H1 (cell line): ENCODE results near the gene DSC3. TPM values are rescaled to one million over a fixed set of nuclear protein-coding genes. Genes with fewer than 3 reads are reported as not detected.

Source experiments
- CTCF ChIA-PET: fragments of 300-600 bp; sonication (Branson Sonifier 250); formaldehyde crosslinking; loops from one replicate; lab custom pipeline; 2021; ENCODE audit not compliant: partially characterized antibody; lab: Charles Lee
- POLR2A ChIA-PET: fragments of 300-600 bp; sonication (Branson Sonifier 250); formaldehyde crosslinking; loops from one replicate; lab custom pipeline; 2021; ENCODE audit warnings: inconsistent platforms; ENCODE audit not compliant: partially characterized antibody; lab: Charles Lee
- DNase-seq, 2 experiments: peaks; one replicate each; pipeline versions ENCODE4 v3.0.0 to v3.0.0-alpha.2; 2010 to 2022; ENCODE audit warnings: low spot score in 2 of 2, low read depth in 1 of 2, mixed read lengths in 1 of 2
- FAIRE-seq: peaks from 2 replicates; lab custom pipeline; 2011; peaks lifted over from hg19 to GRCh38; lab: Jason Lieb, UNC
- H2AFZ ChIP-seq: 2 replicates; pipeline ENCODE4 v1.8.1; 2012; ENCODE audit warnings: low read length, inconsistent platforms
- H2AK5ac ChIP-seq: 2 replicates; pipeline ENCODE4 v1.6.1; 2013; ENCODE audit warnings: low read depth, low read length
- H2BK120ac ChIP-seq: replicated peaks from 2 replicates; pipeline ENCODE3; 2013; ENCODE audit warnings: low read depth, low read length, inconsistent platforms
- H2BK12ac ChIP-seq: 2 replicates; pipeline ENCODE4 v1.6.1; 2013; ENCODE audit warnings: low read depth, low read length
- H2BK15ac ChIP-seq: 2 replicates; pipeline ENCODE4 v1.6.1; 2013; ENCODE audit warnings: low read length
- H2BK20ac ChIP-seq: 2 replicates; pipeline ENCODE4 v1.6.1; 2013; ENCODE audit warnings: low read length
- H2BK5ac ChIP-seq: 2 replicates; pipeline ENCODE4 v1.6.1; 2013; ENCODE audit warnings: low read depth, low read length
- H3K14ac ChIP-seq: 2 replicates; pipeline ENCODE4 v1.6.1; 2013; ENCODE audit warnings: inconsistent platforms; ENCODE audit not compliant: insufficient read length
- H3K18ac ChIP-seq: 2 replicates; pipeline ENCODE4 v1.6.1; 2013; ENCODE audit warnings: low read length; ENCODE audit errors: extremely low read depth
- H3K23ac ChIP-seq: 2 replicates; pipeline ENCODE4 v1.6.1; 2013; ENCODE audit warnings: inconsistent platforms; ENCODE audit not compliant: insufficient read length
- H3K23me2 ChIP-seq: 2 replicates; pipeline ENCODE4 v1.6.1; 2013; ENCODE audit warnings: low read depth, low read length
- H3K27ac ChIP-seq: 2 replicates; pipeline ENCODE4 v1.6.1; 2011; ENCODE audit warnings: low read depth, low read length, inconsistent platforms
- H3K27me3 ChIP-seq, 4 experiments: replicated peaks in 1 of 4; 1 replicate in 1 of 4; 2 replicates in 3 of 4; pipeline versions ENCODE4 v1.6.1 to v1.8.1; 2011 to 2013; ENCODE audit warnings: low read length in 3 of 4, mild to moderate bottlenecking in 3 of 4, inconsistent platforms in 2 of 4, mixed read lengths in 2 of 4, moderate library complexity in 1 of 4; ENCODE audit not compliant: control insufficient read depth in 3 of 4, insufficient read depth in 3 of 4; ENCODE audit errors: extremely low read depth in 1 of 4
- H3K36me3 ChIP-seq, 4 experiments: 2 replicates each; pipeline versions ENCODE4 v1.6.1 to v1.8.1; 2011 to 2013; ENCODE audit warnings: mild to moderate bottlenecking in 4 of 4, low read length in 3 of 4, moderate library complexity in 2 of 4, control low read depth in 1 of 4, inconsistent platforms in 1 of 4; ENCODE audit not compliant: insufficient read depth in 4 of 4, control insufficient read depth in 2 of 4
- H3K4ac ChIP-seq: replicated peaks from 2 replicates; pipeline ENCODE3; 2013; ENCODE audit warnings: low read length, low read depth, mixed read lengths, inconsistent platforms; ENCODE audit not compliant: insufficient read length
- H3K4me1 ChIP-seq, 4 experiments: replicated peaks in 1 of 4; 1 replicate in 1 of 4; 2 replicates in 3 of 4; pipeline versions ENCODE4 v1.6.1 to v1.8.1; 2011 to 2013; ENCODE audit warnings: low read length in 3 of 4, inconsistent platforms in 2 of 4, mixed read lengths in 1 of 4; ENCODE audit not compliant: insufficient read depth in 4 of 4, control insufficient read depth in 3 of 4
- H3K4me2 ChIP-seq, 2 experiments: 2 replicates each; pipeline versions ENCODE4 v1.6.1 to v1.8.1; 2011 to 2013; ENCODE audit warnings: low read depth in 2 of 2, low read length in 2 of 2, control low read depth in 1 of 2, inconsistent platforms in 1 of 2, mild to moderate bottlenecking in 1 of 2; ENCODE audit not compliant: insufficient read depth in 1 of 2
- H3K4me3 ChIP-seq, 4 experiments: fragments of 200-600, 300-600 bp in 1 of 4; sonication (generic), shearing (Covaris generic), sonication (Bioruptor Twin) in 1 of 4; 2 replicates each; pipeline versions ENCODE4 v1.5.1 to v1.8.1; 2011 to 2016; ENCODE audit warnings: low read length in 4 of 4, low read depth in 3 of 4, control low read depth in 2 of 4, inconsistent platforms in 2 of 4, mild to moderate bottlenecking in 2 of 4, mixed read lengths in 1 of 4, moderate library complexity in 1 of 4; ENCODE audit not compliant: insufficient read depth in 2 of 4; ENCODE audit errors: extremely low read depth in 1 of 4
- H3K56ac ChIP-seq: replicated peaks from 2 replicates; pipeline ENCODE3; 2013; ENCODE audit warnings: low read depth, mild to moderate bottlenecking, mixed read lengths, low read length, inconsistent platforms; ENCODE audit not compliant: insufficient read length
- H3K79me1 ChIP-seq: 2 replicates; pipeline ENCODE4 v1.6.1; 2013; ENCODE audit warnings: low read depth, low read length, control low read depth
- H3K79me2 ChIP-seq, 2 experiments: 2 replicates each; pipeline versions ENCODE4 v1.6.1 to v1.8.1; 2012 to 2013; ENCODE audit warnings: low read length in 2 of 2, mild to moderate bottlenecking in 2 of 2, inconsistent platforms in 1 of 2; ENCODE audit not compliant: insufficient read depth in 2 of 2, control insufficient read depth in 1 of 2
- H3K9ac ChIP-seq, 4 experiments: replicated peaks in 1 of 4; 1 replicate in 1 of 4; 2 replicates in 3 of 4; pipeline versions ENCODE4 v1.6.1 to v1.8.1; 2011 to 2013; ENCODE audit warnings: low read depth in 3 of 4, low read length in 3 of 4, control low read depth in 2 of 4, mild to moderate bottlenecking in 2 of 4, moderate library complexity in 2 of 4, inconsistent platforms in 1 of 4; ENCODE audit errors: extremely low read depth in 1 of 4
- H3K9me3 ChIP-seq, 2 experiments: 2 replicates each; pipeline versions ENCODE4 v1.6.1 to v1.8.1; 2012 to 2013; ENCODE audit warnings: mild to moderate bottlenecking in 2 of 2, moderate library complexity in 2 of 2, control low read depth in 1 of 2, inconsistent platforms in 1 of 2, low read depth in 1 of 2, low read length in 1 of 2, mixed read lengths in 1 of 2; ENCODE audit not compliant: insufficient read depth in 2 of 2
- H4K20me1 ChIP-seq, 2 experiments: replicated peaks in 1 of 2; 2 replicates each; pipeline versions ENCODE3 to v1.8.1; 2011 to 2013; ENCODE audit warnings: inconsistent platforms in 2 of 2, low read length in 2 of 2, mild to moderate bottlenecking in 1 of 2; ENCODE audit not compliant: insufficient read depth in 2 of 2, control insufficient read depth in 1 of 2
- H4K5ac ChIP-seq: 2 replicates; pipeline ENCODE4 v1.6.1; 2013; ENCODE audit warnings: low read length, low read depth, mixed read lengths, inconsistent platforms; ENCODE audit not compliant: insufficient read length
- H4K8ac ChIP-seq: 2 replicates; pipeline ENCODE4 v1.8.0; 2013; ENCODE audit warnings: mild to moderate bottlenecking, moderate library complexity, low read length, inconsistent platforms; ENCODE audit not compliant: insufficient read depth; ENCODE audit errors: extremely low read depth
- H4K91ac ChIP-seq: replicated peaks from 2 replicates; pipeline ENCODE3; 2013; ENCODE audit warnings: low read length, mixed read lengths, inconsistent platforms; ENCODE audit not compliant: insufficient read length
- KDM1A ChIP-seq: fragments of 200-600, 300-600 bp; sonication (generic); IDR thresholded peaks from 2 replicates; pipeline ENCODE4 v1.7.1; 2016; ENCODE audit warnings: mild to moderate bottlenecking, low read length, borderline replicate concordance
- RAD21 ChIP-seq, 2 experiments: IDR thresholded peaks in 1 of 2; conservative IDR thresholded peaks in 1 of 2; 2 replicates each; pipeline ENCODE4 v1.6.1; 2011; ENCODE audit warnings: low read depth in 2 of 2, low read length in 2 of 2, improper control_type of control experiment in 1 of 2, inconsistent platforms in 1 of 2, mild to moderate bottlenecking in 1 of 2, moderate library complexity in 1 of 2
- WGBS, 2 experiments: shearing (Covaris generic) in 1 of 2; methylation state at CpG; one replicate each; pipeline versions ENCODE4 v1.1.6 to v1.1.7; 2013 to 2015; ENCODE audit warnings: low lambda C conversion rate in 2 of 2, mixed read lengths in 2 of 2, inconsistent platforms in 1 of 2, low coverage in 1 of 2, missing lambda C conversion rate in 1 of 2; ENCODE audit not compliant: insufficient replicate concordance in 2 of 2, insufficient coverage in 1 of 2, insufficient read length in 1 of 2; ENCODE audit errors: extremely low coverage in 1 of 2, missing lambda C conversion rate in 1 of 2; 5-methylcytosine and 5-hydroxymethylcytosine counted together
- polyA plus RNA-seq, 7 experiments: library from polyadenylated mRNA; depleted of rRNA in 3 of 7; stranded (reverse) in 5 of 7; unstranded in 2 of 7; fragments of >200 nt in 5 of 7; fragments of 200-250 nt in 2 of 7; gene quantifications; 1 replicate in 5 of 7; 2 replicates in 1 of 7; 4 replicates in 1 of 7; pipeline versions ENCODE4 v1.2.1 to v1.2.3, GENCODE V29; 2011 to 2013; ENCODE audit warnings: missing spikeins in 2 of 7, mixed read lengths in 2 of 7
- total RNA-seq: library from RNA; stranded (reverse); fragmentation: NEBNext Ultra II Directional; extraction: Animal tissue kit (Norgen Biotek cat#: 25700); gene quantifications from 2 replicates; pipeline ENCODE4 v1.2.1, GENCODE V29; 2021

The DSC3 gene
- total and polyA plus RNA-seq, 2 of the 8 experiments (the other 6 are each of a cell fraction or from before 2014, with no cell fraction given): 0.70 to 3.7 TPM

DNA sequence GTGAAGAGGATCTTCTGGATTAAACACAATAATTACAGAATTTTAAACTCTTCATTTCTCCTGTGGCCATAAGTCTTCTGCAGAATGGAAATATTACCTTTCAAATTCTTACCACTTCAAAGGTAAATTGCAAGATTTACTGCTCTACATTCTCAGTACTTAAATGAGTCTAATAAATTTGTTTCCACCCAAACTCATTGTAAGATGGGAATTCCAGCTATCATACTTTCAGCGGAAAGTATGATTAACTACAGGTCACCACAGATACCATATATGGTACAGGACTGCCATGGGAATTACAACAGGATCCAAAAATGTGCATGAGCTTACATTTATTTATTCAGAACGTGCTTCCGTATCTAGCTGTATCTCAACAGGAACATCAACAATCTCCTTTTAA lies 3.1 kb downstream of the DSC3 start:
- DNase-seq (no peak), FAIRE-seq (no peak)
- ChIA-PET CTCF (no interaction called here), POLR2A (no interaction called here)
- Histone ChIP-seq H4K20me1 (no peaks in the 10 kb centered on the region), H4K8ac (no peak overlapping the region), H2AK5ac (no peak overlapping the region), H3K4me2 (no peak overlapping the region), H3K27me3 (peaks cover 25 to 55% (median 44%) of the 10 kb centered on the region in 4 experiments), H2BK120ac (no peak overlapping the region), H3K18ac (no peak overlapping the region), H3K14ac (no peak overlapping the region), H2BK20ac (no peak overlapping the region), H2BK12ac (no peak overlapping the region), H4K5ac (no peak overlapping the region), H2AFZ (no peak overlapping the region), H3K4ac (no peak overlapping the region), H3K23ac (no peak overlapping the region), H2BK15ac (no peak overlapping the region), H3K23me2 (peaks cover 21% of the 10 kb centered on the region), H3K9me3 (no peaks in the 10 kb centered on the region), H3K27ac (no peak overlapping the region), H3K56ac (no peak overlapping the region), H3K36me3 (no peaks in the 10 kb centered on the region), H3K4me1 (peaks cover 3 to 13% (median 7%) of the 10 kb centered on the region in 4 experiments; a peak in 5 of 7 replicates), H4K91ac (no peak overlapping the region), H3K4me3 (no peak overlapping the region), H2BK5ac (no peak overlapping the region), H3K9ac (no peak overlapping the region), H3K79me1 (no peaks in the 10 kb centered on the region)
- WGBS, 2 experiments: 92% methylated on average over 3 of the region's 3 CpGs; no CpG with 5 or more reads in 1 of the 2 experiments
- TF ChIP-seq RAD21 (IDR thresholded peaks at IDR 0.05 in 1 of 2, conservative IDR thresholded peaks at IDR 0.05 in 1 of 2; ENCODE audit: low read depth in 2 of 2, low read length in 2 of 2) (no peak), KDM1A (no peak)
- TF ChIP-seq, all 59 proteins: peak for 0
- H3K79me2 ChIP-seq: no peaks in the 10 kb centered on the region
